SK-N-SH (cell line): ENCODE measurements around the gene RHBDL1. TPM values are rescaled to one million over a fixed set of nuclear protein-coding genes. Genes with fewer than 3 reads are reported as not detected.

Experiments
- CTCF ChIA-PET: fragments of 300-600, 350-600 bp; formaldehyde crosslinking; extraction: SDS; loops from one replicate; lab custom pipeline; 2021; lab: Yijun Ruan, JAX
- POLR2A ChIA-PET: fragments of 350-600 bp; sonication (Branson Sonifier 250); formaldehyde crosslinking; extraction: SDS; loops from one replicate; lab custom pipeline; 2020; ENCODE audit warnings: antibody characterized with exemption, inconsistent platforms; lab: Yijun Ruan, JAX
- DNase-seq: peaks from one replicate; pipeline ENCODE4 v3.0.0; 2012
- H2AFZ ChIP-seq: fragments of 200-600 bp; sonication (generic); 2 replicates; pipeline ENCODE4 v1.8.1; 2016; ENCODE audit warnings: antibody characterized with exemption, mild to moderate bottlenecking, low read depth
- H3F3A ChIP-seq: fragments of 200-600 bp; sonication (generic); replicated peaks from 2 replicates; pipeline ENCODE3; 2016; ENCODE audit warnings: antibody characterized with exemption, mild to moderate bottlenecking; ENCODE audit not compliant: insufficient read depth
- H3K27ac ChIP-seq, 2 experiments: fragments of 200-500 bp in 1 of 2; fragments of 200-600 bp in 1 of 2; sonication (Bioruptor generic) in 1 of 2; sonication (generic), shearing (Covaris generic) in 1 of 2; 2 replicates each; pipeline versions ENCODE4 v1.5.1 to v1.6.1; 2014 to 2016; ENCODE audit warnings: low read depth in 2 of 2, inconsistent platforms in 1 of 2, low read length in 1 of 2, mild to moderate bottlenecking in 1 of 2, mixed read lengths in 1 of 2
- H3K27me3 ChIP-seq: fragments of 200-600 bp; sonication (generic), shearing (Covaris generic); 2 replicates; pipeline ENCODE4 v1.6.1; 2016; ENCODE audit warnings: mixed run types; ENCODE audit not compliant: insufficient read depth
- H3K36me3 ChIP-seq, 2 experiments: fragments of 200-500 bp in 1 of 2; fragments of 200-600 bp in 1 of 2; sonication (Bioruptor generic) in 1 of 2; sonication (generic) in 1 of 2; replicated peaks in 1 of 2; 2 replicates each; pipeline versions ENCODE3 to v1.5.1; 2014 to 2016; ENCODE audit warnings: low read length in 1 of 2, mild to moderate bottlenecking in 1 of 2; ENCODE audit not compliant: insufficient read depth in 2 of 2, control insufficient read depth in 1 of 2
- H3K4me1 ChIP-seq, 2 experiments: fragments of 200-500 bp in 1 of 2; fragments of 200-600 bp in 1 of 2; sonication (Bioruptor generic) in 1 of 2; sonication (generic), shearing (Covaris generic) in 1 of 2; 2 replicates each; pipeline versions ENCODE4 v1.5.1 to v1.6.1; 2014 to 2016; ENCODE audit warnings: low read depth in 1 of 2, low read length in 1 of 2, mixed run types in 1 of 2; ENCODE audit not compliant: insufficient read depth in 2 of 2, control insufficient read depth in 1 of 2
- H3K4me2 ChIP-seq: fragments of 200-600 bp; sonication (generic), shearing (Covaris generic); 2 replicates; pipeline ENCODE4 v1.6.1; 2017; ENCODE audit warnings: mixed run types
- H3K4me3 ChIP-seq, 2 experiments: fragments of 200-500 bp in 1 of 2; fragments of 200-600 bp in 1 of 2; sonication (Bioruptor generic) in 1 of 2; sonication (generic), shearing (Covaris generic) in 1 of 2; 2 replicates each; pipeline versions ENCODE4 v1.5.1 to v1.8.1; 2014 to 2016; ENCODE audit warnings: low read depth in 2 of 2, inconsistent platforms in 1 of 2, low read length in 1 of 2, mild to moderate bottlenecking in 1 of 2, mixed read lengths in 1 of 2, moderate library complexity in 1 of 2
- H3K79me2 ChIP-seq: fragments of 200-600 bp; sonication (generic); 2 replicates; pipeline ENCODE4 v1.8.1; 2017; ENCODE audit warnings: mild to moderate bottlenecking; ENCODE audit not compliant: insufficient read depth
- H3K9ac ChIP-seq: fragments of 200-600 bp; sonication (generic); 2 replicates; pipeline ENCODE4 v1.6.1; 2017; ENCODE audit warnings: mixed run types
- H3K9me2 ChIP-seq: fragments of 200-600 bp; sonication (generic); 2 replicates; pipeline ENCODE4 v1.6.1; 2017; ENCODE audit warnings: mixed run types
- H3K9me3 ChIP-seq: fragments of 200-600 bp; sonication (generic); 2 replicates; pipeline ENCODE4 v1.6.1; 2017; ENCODE audit warnings: mixed run types, mild to moderate bottlenecking, moderate library complexity
- H4K20me1 ChIP-seq: fragments of 200-600 bp; sonication (generic); 2 replicates; pipeline ENCODE4 v1.6.1; 2017; ENCODE audit warnings: mild to moderate bottlenecking, mixed run types; ENCODE audit not compliant: insufficient read depth
- EP300 ChIP-seq, 2 experiments: IDR thresholded peaks; 2 replicates each; pipeline versions ENCODE4 v1.4.0 to v1.6.1; 2012; ENCODE audit warnings: borderline replicate concordance in 1 of 2, low read depth in 1 of 2, low read length in 1 of 2
- FOXJ3 ChIP-seq: sonication (generic); formaldehyde crosslinking; IDR thresholded peaks from 2 replicates; pipeline ENCODE4 v1.5.1; 2020; ENCODE audit warnings: mild to moderate bottlenecking, missing genetic modification reagents
- FOXM1 ChIP-seq: IDR thresholded peaks from 2 replicates; pipeline ENCODE4 v1.4.0; 2012; ENCODE audit warnings: low read depth, mild to moderate bottlenecking
- MXI1 ChIP-seq: IDR thresholded peaks from 2 replicates; pipeline ENCODE4 v1.6.1; 2012; ENCODE audit warnings: mild to moderate bottlenecking, low read depth, low read length, improper control_type of control experiment
- NFIC ChIP-seq: IDR thresholded peaks from 2 replicates; pipeline ENCODE4 v1.4.0; 2012; ENCODE audit warnings: borderline replicate concordance
- NRF1 ChIP-seq: IDR thresholded peaks from 2 replicates; pipeline ENCODE4 v1.6.1; 2012; ENCODE audit warnings: low read depth, mild to moderate bottlenecking, low read length
- WGBS: methylation state at CpG from one replicate; pipeline ENCODE4 v1.1.6; 2017; ENCODE audit warnings: low lambda C conversion rate; 5-methylcytosine and 5-hydroxymethylcytosine counted together
- polyA plus RNA-seq, 3 experiments: library from polyadenylated mRNA; depleted of rRNA; stranded (reverse); fragments of >200 nt; gene quantifications; 2 replicates each; pipeline ENCODE4 v1.2.3, GENCODE V29; 2012
- TF ChIP-seq, protein P1 (sequence below): IDR thresholded peaks from 2 replicates; pipeline ENCODE4; 2012
- TF ChIP-seq, protein P2 (sequence below): fragments of 150-350 bp; IDR thresholded peaks from 2 replicates; pipeline ENCODE4 v1.6.1; 2017; ENCODE audit warnings: antibody characterized with exemption, low read length, low read depth, borderline replicate concordance
- TF ChIP-seq, protein P3 (sequence below): IDR thresholded peaks from 2 replicates; pipeline ENCODE4 v1.4.0; 2012; ENCODE audit warnings: low read depth, borderline replicate concordance

The RHBDL1 gene
- polyA plus RNA-seq, 1 of the 3 experiments (the other 2 are of a cell fraction), result 4.1 TPM

DNA sequence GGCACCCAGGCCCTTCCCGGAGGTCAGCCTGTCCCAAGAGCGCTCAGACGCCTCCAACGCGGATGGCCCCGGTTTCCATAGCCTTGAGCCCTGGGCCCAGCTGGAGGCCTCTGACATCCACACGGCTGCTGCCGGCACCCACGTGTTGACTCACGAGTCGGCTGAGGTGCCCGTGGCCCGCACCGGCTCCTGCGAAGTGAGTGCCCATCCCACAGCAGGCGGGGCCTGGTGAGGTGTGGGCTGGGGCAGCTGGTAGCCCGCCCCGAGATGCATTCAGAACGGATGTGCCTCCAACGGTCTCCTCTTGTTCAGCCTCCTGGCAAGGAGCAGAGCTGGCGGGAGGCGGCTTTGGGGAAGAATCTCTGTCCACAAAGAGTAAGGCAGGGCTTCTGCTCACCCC, 23.6 kb upstream of the RHBDL1 start:
- ChIA-PET POLR2A (interaction anchor here (1.2 to 2.0 kb wide), 2 partner anchors 9 to 27 kb away, joined by 3 to 13 read pairs; no protein-coding TSS in a partner anchor), CTCF (interaction anchor here (1.1 to 7.8 kb wide), 3 partner anchors 8 to 28 kb away, joined by 3 to 92 read pairs (median 69); partner anchors contain the start of genes RHOT2 and STUB1)
- Histone ChIP-seq H3K27me3 (no peaks in the 10 kb centered on the region), H2AFZ (no peak overlapping the region), H3K4me1 (peaks cover 4 to 29% of the 10 kb centered on the region in 2 experiments; a peak in 2 of 4 replicates), H3K9ac (no peak overlapping the region), H3K4me2 (no peak overlapping the region), H3K9me3 (no peaks in the 10 kb centered on the region), H4K20me1 (no peaks in the 10 kb centered on the region), H3K27ac (no peak overlapping the region), H3K79me2 (peaks cover 19% of the 10 kb centered on the region; the same call in 1 of the 2 replicates), H3K4me3 (no peak overlapping the region), H3K36me3 (peaks cover 0 to 29% of the 10 kb centered on the region in 2 experiments), H3F3A (peaks cover 5% of the 10 kb centered on the region), H3K9me2 (no peaks in the 10 kb centered on the region)
- DNase-seq, result no peak
- TF ChIP-seq EP300 (IDR thresholded peaks at IDR 0.05; ENCODE audit: borderline replicate concordance in 1 of 2, low read depth in 1 of 2, low read length in 1 of 2) (no peak), MXI1 (no peak), FOXJ3 (CRISPR knock-in tag) (no peak), NFIC (no peak)
- WGBS, result 100% methylated on average over 1 of the region's 22 CpGs

GRCh38 chr16:652454-653305, 22.8 kb upstream of the RHBDL1 start:
- TF ChIP-seq, protein P1, sequence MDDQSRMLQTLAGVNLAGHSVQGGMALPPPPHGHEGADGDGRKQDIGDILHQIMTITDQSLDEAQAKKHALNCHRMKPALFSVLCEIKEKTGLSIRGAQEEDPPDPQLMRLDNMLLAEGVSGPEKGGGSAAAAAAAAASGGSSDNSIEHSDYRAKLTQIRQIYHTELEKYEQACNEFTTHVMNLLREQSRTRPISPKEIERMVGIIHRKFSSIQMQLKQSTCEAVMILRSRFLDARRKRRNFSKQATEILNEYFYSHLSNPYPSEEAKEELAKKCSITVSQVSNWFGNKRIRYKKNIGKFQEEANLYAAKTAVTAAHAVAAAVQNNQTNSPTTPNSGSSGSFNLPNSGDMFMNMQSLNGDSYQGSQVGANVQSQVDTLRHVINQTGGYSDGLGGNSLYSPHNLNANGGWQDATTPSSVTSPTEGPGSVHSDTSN, result no peak
- TF ChIP-seq, protein P2, sequence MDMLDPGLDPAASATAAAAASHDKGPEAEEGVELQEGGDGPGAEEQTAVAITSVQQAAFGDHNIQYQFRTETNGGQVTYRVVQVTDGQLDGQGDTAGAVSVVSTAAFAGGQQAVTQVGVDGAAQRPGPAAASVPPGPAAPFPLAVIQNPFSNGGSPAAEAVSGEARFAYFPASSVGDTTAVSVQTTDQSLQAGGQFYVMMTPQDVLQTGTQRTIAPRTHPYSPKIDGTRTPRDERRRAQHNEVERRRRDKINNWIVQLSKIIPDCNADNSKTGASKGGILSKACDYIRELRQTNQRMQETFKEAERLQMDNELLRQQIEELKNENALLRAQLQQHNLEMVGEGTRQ, result no peak
- TF ChIP-seq NRF1, result no peak
- TF ChIP-seq, protein P3, sequence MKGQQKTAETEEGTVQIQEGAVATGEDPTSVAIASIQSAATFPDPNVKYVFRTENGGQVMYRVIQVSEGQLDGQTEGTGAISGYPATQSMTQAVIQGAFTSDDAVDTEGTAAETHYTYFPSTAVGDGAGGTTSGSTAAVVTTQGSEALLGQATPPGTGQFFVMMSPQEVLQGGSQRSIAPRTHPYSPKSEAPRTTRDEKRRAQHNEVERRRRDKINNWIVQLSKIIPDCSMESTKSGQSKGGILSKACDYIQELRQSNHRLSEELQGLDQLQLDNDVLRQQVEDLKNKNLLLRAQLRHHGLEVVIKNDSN, result no peak
- TF ChIP-seq FOXM1, result no peak
- Histone ChIP-seq H2AFZ (no peak overlapping the region), H3K9ac (no peak overlapping the region), H3K36me3 (peaks cover 0 to 35% of the 10 kb centered on the region in 2 experiments), H3K9me2 (no peaks in the 10 kb centered on the region), H3F3A (peaks cover 5% of the 10 kb centered on the region), H3K27ac (no peak overlapping the region), H3K79me2 (peaks cover 19% of the 10 kb centered on the region; the same call in 1 of the 2 replicates), H3K9me3 (no peaks in the 10 kb centered on the region), H3K4me1 (peaks cover 4 to 22% of the 10 kb centered on the region in 2 experiments; a peak in 2 of 4 replicates), H3K4me3 (no peak overlapping the region), H4K20me1 (no peaks in the 10 kb centered on the region), H3K4me2 (no peak overlapping the region), H3K27me3 (no peaks in the 10 kb centered on the region)
- ChIA-PET POLR2A (interaction anchor here (1.3 to 2.0 kb wide), 2 partner anchors 8 to 10 kb away, joined by 4 to 13 read pairs; no protein-coding TSS in a partner anchor), CTCF (interaction anchor here (5.6 to 7.8 kb wide), 2 partner anchors 7 to 13 kb away, joined by 69 to 92 read pairs; partner anchors contain the start of gene RHOT2)
- WGBS, result no CpG with 5 or more reads among the region's 28 CpGs
- DNase-seq, result no peak
